ENCODE results near the gene ZBTB11. TPM values are rescaled to one million over a fixed set of nuclear protein-coding genes. Genes with fewer than 3 reads are reported as not detected.

Gene ZBTB11
- total and polyA plus RNA-seq, 9 of the 15 experiments (the other 6 are each of a cell fraction or from before 2014, with no cell fraction given): 6.2 to 31.9 (median 21.4) TPM

- peak; percentile 13; the same call in 1 of the 2 replicates for TF ChIP-seq ZBTB40 (IDR thresholded peaks at IDR 0.05)
- no peak for TF ChIP-seq ZBTB40 (CRISPR knock-in tag; IDR thresholded peaks at IDR 0.05)
- TF ChIP-seq MNT (conservative IDR thresholded peaks at IDR 0.05): no peak
- TF ChIP-seq ZNF324 (CRISPR knock-in tag; IDR thresholded peaks at IDR 0.05): no peak
- no peak for TF ChIP-seq OTX1 (CRISPR knock-in tag; IDR thresholded peaks at IDR 0.05)
- peak; percentile 1; the same call in 1 of the 2 replicates for TF ChIP-seq GTF2E2 (tag; IDR thresholded peaks at IDR 0.05)
- TF ChIP-seq MIER1 (IDR thresholded peaks at IDR 0.05; ENCODE audit: low read depth): peak; percentile 97
- TF ChIP-seq HMBOX1 (IDR thresholded peaks at IDR 0.05): peak; percentile 56; the same call in 1 of the 2 replicates
- TF ChIP-seq EP300 (IDR thresholded peaks at IDR 0.05; ENCODE audit: low read length): 0 out of 2 replicates have a peak, but pooled peaks have one; percentile 3
- TF ChIP-seq RAD21 (CRISPR knock-in tag; conservative IDR thresholded peaks at IDR 0.05 in 1 of 2, IDR thresholded peaks at IDR 0.05 in 1 of 2): peak in 1 of 2 experiments; percentile 23; a peak in 1 of 4 replicates
Observed at GRCh38 chr3:101638261-101638745, 38.6 kb downstream of the ZBTB11 start (continued).

All from K562 (cell line).